Adipocyte (in vitro differentiated cells): ENCODE measurements around the gene ARGFX.

Experiments used
- DNase-seq: peaks from one replicate; pipeline ENCODE4 v3.0.0-alpha.2; 2015; ENCODE audit warnings: low read depth
- H3K27me3 ChIP-seq: replicated peaks from 2 replicates; pipeline ENCODE4 v1.7.0; 2013; ENCODE audit warnings: mild to moderate bottlenecking, low read length, moderate library complexity; ENCODE audit not compliant: control insufficient read depth, insufficient read depth
- H3K36me3 ChIP-seq: 2 replicates; pipeline ENCODE4 v1.7.0; 2013; ENCODE audit warnings: low read length, mild to moderate bottlenecking, moderate library complexity; ENCODE audit not compliant: control insufficient read depth, insufficient read depth, severe bottlenecking
- H3K4me1 ChIP-seq: 2 replicates; pipeline ENCODE4 v1.7.0; 2013; ENCODE audit warnings: mild to moderate bottlenecking, low read length, moderate library complexity; ENCODE audit not compliant: control insufficient read depth, insufficient read depth
- H3K4me3 ChIP-seq: 2 replicates; pipeline ENCODE4 v1.7.0; 2013; ENCODE audit warnings: mild to moderate bottlenecking, low read length, moderate library complexity
- H3K9ac ChIP-seq: 2 replicates; pipeline ENCODE4 v1.7.0; 2013; ENCODE audit warnings: mild to moderate bottlenecking, low read length, moderate library complexity
- H3K9me3 ChIP-seq: 2 replicates; pipeline ENCODE4 v1.7.0; 2013; ENCODE audit warnings: mild to moderate bottlenecking, low read length, moderate library complexity; ENCODE audit not compliant: control insufficient read depth

ARGFX gene

DNA sequence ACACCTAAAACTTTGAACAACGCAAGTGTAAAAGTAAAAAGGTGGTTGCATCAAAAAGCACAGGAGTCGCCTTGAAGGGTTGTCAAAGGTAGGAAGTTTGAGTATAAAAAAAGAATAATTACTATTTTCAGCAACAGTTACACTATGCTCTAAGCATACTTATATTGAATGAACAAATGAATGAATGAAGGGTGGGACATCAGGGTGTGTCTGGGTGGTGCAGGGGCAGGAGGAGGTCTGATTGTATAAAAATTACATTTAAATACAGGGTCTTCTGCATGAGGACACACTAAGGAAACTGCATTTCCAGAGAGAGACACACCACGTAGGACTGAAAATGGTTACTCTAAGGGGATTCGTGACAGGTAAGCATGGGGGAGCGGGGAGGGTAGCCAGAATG, at the start of gene ARGFX:
TSS of gene ARGFX (plus strand) at position 301 of the 400 bp plus-strand sequence. CDS start 2,765 bp downstream, outside the sequence.
- H3K4me3 ChIP-seq: no peak within 1 kb of the TSS
- no peak for DNase-seq

DNA sequence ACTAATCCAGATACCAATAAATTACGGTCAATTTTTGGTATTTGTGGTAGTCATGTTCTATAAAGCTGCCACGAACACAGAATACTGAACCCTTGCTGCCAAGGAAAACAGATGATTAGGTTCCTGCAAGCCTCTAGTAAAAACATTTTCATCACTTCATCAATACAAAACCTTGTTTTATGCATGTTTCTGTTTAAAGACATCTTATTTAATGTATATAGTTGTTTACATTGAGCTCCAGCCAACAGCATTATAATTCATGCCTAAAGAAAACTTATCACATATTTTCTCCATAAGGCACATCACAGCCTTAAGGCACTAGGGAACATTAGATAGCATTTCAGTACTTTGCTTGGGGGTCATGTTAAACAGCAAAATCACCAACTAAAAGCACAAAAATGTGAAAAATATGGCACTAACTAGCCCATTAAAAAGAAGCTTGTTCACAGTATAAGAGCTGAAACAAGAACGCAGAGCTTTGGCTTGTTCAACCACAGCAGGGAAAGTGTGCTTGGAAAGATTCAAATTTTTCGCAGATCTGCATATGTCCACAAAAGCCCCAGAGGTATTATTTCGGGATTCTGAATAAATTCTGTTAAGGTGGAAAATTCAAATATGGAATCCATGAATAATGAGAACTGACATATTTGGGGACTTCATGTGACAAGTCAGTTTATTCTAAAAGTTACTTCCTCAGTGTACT, 49.6 kb upstream of the ARGFX start:
- no peak overlapping the region for H3K4me3 ChIP-seq
- no peak overlapping the region for H3K9ac ChIP-seq
- DNase-seq: peak; percentile 7
- no peaks in the 10 kb centered on the region for H3K27me3 ChIP-seq
- H3K36me3 ChIP-seq: no peaks in the 10 kb centered on the region
- H3K9me3 ChIP-seq: peaks cover 11% of the 10 kb centered on the region
- no peaks in the 10 kb centered on the region for H3K4me1 ChIP-seq

More for the DNA sequence above, at the start of gene ARGFX:
- no peaks in the 10 kb centered on the region for H3K4me1 ChIP-seq
- no peak within 1 kb of the TSS for H3K9ac ChIP-seq
- H3K9me3 ChIP-seq: no peaks in the 10 kb centered on the region
- no peaks in the 10 kb centered on the region for H3K36me3 ChIP-seq
- no peaks in the 10 kb centered on the region for H3K27me3 ChIP-seq

DNA sequence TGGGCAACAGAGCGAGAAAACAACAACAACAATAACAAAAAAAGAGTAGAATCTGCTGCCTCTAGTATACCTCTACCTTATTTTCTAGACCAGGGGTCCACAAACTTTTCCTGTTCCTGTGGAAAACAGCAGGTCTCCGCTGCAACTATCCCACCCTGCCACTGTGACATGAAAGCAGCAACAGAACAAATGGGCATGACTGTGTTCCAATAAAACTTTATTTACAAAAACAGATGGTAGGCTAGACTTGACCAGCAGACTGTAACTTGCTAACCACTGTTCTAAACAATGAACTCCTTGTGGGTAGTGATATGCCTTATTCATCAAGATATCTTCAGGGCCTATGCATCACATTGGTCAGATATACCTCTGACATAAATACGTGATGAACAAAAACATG, 47.2 kb upstream of the ARGFX start:
- H3K36me3 ChIP-seq: no peaks in the 10 kb centered on the region
- no peak overlapping the region for H3K4me3 ChIP-seq
- no peaks in the 10 kb centered on the region for H3K4me1 ChIP-seq
- no peaks in the 10 kb centered on the region for H3K27me3 ChIP-seq
- no peak for DNase-seq
- H3K9ac ChIP-seq: no peak overlapping the region
- H3K9me3 ChIP-seq: peaks cover 10% of the 10 kb centered on the region

DNA sequence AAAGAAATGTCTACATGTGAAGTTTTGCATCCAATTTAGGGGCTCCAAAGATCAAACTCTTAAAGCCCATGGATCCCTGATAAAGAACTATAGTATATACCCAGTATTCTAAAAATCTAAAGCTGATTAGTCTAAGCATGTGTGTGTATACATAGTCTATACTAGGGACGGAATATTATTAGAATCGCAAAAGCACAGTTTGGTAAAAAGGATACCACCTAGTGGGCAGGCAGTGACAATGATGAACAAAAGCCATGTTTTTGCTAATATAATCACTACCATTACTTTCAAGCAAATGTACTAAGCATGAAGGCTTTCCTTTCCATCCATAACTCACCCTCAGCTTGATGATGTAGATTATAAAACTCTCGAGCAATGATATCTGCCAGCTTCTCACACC, 38.4 kb upstream of the ARGFX start:
- H3K36me3 ChIP-seq: no peaks in the 10 kb centered on the region
- H3K27me3 ChIP-seq: no peaks in the 10 kb centered on the region
- no peak overlapping the region for H3K9ac ChIP-seq
- H3K9me3 ChIP-seq: no peaks in the 10 kb centered on the region
- peak; percentile 45 for DNase-seq
- no peaks in the 10 kb centered on the region for H3K4me1 ChIP-seq
- no peak overlapping the region for H3K4me3 ChIP-seq

DNA sequence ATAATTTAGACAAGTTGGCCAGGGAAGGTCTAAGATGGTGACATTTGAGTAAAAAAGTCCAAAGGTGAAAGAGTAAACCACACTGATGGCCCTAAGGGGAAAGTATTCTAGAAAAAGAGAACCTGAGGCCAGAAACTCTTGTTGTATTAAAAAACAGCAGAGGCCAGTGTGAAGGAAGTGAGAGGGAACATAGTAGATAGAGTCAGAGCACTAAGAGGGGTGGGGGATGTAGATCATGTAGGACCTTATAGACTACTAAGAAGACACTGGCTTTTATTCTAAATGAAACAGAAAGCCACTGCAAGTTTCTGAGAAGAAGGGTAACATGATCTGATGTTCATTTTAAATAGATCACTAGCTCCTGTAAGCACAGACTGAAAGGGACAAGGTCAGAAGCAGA, 36.5 kb upstream of the ARGFX start:
- H3K4me1 ChIP-seq: no peaks in the 10 kb centered on the region
- H3K9me3 ChIP-seq: no peaks in the 10 kb centered on the region
- H3K36me3 ChIP-seq: no peaks in the 10 kb centered on the region
- no peak overlapping the region for H3K9ac ChIP-seq
- DNase-seq: no peak
- no peaks in the 10 kb centered on the region for H3K27me3 ChIP-seq
- H3K4me3 ChIP-seq: no peak overlapping the region

DNA sequence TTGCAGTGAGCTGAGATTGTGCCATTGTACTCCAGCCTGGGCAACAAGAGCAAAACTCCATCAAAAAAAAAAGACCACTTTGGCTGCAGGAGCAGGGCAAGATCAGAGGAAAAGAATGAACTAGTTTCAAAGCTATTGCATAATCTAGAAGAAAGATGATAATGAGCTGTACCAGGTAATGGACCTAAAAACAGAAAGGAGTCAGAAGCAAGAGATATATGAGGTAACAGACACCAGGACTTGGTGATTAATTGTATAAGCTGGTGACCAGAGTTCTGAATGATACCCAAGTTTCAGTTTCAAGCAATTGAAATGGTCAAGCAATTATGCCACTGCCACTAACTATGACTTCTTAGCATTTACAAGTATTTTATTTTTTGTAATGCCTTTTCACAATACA, 24.8 kb upstream of the ARGFX start:
- Histone ChIP-seq H3K36me3 (no peaks in the 10 kb centered on the region), H3K9ac (no peak overlapping the region), H3K4me1 (peaks cover 10% of the 10 kb centered on the region), H3K9me3 (no peaks in the 10 kb centered on the region), H3K4me3 (no peak overlapping the region), H3K27me3 (no peaks in the 10 kb centered on the region)
- no peak for DNase-seq

DNA sequence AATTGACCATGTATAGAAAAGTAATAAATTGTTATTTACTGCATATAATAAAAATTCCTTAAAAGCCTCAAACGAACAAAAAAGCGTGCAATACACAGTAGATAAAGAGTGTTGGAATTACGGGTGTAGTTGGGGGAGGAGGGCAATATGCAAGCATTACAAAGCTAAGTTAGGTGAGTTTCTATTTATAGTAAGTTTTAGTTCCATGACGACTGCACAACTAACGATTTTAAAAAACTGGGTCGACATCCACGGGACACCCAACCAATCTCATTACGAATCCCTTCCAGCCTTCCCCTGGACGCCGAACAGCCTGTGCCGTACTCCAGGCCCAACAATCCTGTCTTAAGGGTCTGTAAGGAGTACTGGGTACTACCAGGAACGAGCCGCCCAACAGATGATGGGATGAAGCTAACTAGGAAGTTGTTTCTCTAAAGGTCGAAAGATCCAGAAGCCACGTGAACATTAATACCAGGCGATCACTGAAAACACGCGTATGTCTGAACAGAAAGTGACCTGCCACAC, 22.6 kb upstream of the ARGFX start:
- H3K9me3 ChIP-seq: no peaks in the 10 kb centered on the region
- DNase-seq: peak; percentile 23
- peaks cover 10% of the 10 kb centered on the region for H3K4me1 ChIP-seq
- H3K36me3 ChIP-seq: no peaks in the 10 kb centered on the region
- H3K9ac ChIP-seq: peak overlapping the region; percentile 92
- no peaks in the 10 kb centered on the region for H3K27me3 ChIP-seq
- H3K4me3 ChIP-seq: peak overlapping the region; percentile 95

DNA sequence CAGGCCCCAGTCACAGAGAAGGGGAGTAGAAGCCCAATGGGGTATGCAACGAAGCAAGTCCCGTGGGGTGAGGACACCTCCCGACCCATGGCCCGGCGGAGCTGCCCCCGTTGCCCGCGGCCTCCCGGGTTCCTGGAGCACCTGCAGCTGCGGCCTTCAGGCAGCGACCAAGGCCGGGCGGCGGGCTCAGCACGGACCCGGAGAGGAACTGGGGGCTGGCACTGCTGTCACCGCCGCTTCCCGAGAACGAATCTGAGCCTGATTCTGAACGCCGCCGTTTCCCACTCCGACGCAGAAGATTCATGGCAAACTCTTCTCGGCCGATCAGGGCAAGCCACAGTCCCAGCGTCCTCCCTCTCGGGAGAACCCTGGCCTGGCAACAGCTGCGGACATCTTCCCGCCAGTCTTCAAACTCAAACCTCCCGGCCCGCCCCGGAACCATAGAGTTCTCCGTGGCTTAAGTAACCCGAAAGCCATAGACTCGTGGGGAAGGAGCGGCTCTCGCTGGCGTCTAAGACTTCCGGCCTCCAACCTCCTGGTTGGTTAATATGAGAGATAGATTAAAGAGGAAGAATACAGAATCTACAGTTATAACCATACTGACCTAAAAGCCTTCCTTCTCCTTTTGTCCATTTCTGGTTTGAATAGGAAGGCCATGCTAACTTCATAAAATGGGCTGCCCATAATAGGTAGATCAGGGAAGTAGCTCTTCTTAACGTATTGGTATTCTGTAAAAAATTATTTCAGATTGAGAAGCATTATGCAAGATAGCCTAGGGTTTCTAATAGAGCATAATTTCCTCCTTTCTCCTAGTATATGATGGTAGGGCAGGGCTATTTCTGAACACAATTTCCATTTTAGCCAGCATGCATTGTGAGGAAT, 21.9 kb upstream of the ARGFX start, which contains the start of gene POLQ:
TSS of gene POLQ (minus strand) at position 415 of the 882 bp plus-strand sequence. CDS start at position 304, 111 bp downstream.
- no peaks in the 10 kb centered on the region for H3K9me3 ChIP-seq
- H3K36me3 ChIP-seq: no peaks in the 10 kb centered on the region
- DNase-seq: peak; percentile 97

DNA sequence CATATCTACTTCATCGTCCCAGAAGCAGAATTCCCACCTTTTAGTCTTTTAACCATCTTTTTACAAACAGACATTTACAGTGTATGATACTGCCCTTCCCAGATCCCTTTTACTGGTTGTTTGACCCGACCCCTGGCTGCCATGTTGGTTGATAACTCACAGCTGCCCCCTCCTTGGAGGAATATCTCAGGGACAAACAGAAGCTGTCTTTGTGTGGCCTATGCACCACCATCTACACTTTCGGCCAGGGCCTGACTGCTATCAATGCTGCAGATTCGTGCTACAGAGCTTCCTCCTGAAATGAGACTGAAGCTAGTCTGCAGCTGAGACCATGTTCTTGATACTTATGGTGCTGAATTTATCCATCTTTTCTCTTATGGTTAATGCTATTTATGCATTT, 15.4 kb upstream of the ARGFX start:
- Histone ChIP-seq H3K9ac (no peak overlapping the region), H3K9me3 (no peaks in the 10 kb centered on the region), H3K36me3 (no peaks in the 10 kb centered on the region), H3K4me3 (no peak overlapping the region), H3K4me1 (no peaks in the 10 kb centered on the region), H3K27me3 (no peaks in the 10 kb centered on the region)
- no peak for DNase-seq

More for the DNA sequence above, 21.9 kb upstream of the ARGFX start, which contains the start of gene POLQ:
- H3K4me3 ChIP-seq: peak within 1 kb of the TSS; percentile 95
- peak within 1 kb of the TSS; percentile 92 for H3K9ac ChIP-seq
- H3K27me3 ChIP-seq: no peaks in the 10 kb centered on the region
- peaks cover 10% of the 10 kb centered on the region for H3K4me1 ChIP-seq

DNA sequence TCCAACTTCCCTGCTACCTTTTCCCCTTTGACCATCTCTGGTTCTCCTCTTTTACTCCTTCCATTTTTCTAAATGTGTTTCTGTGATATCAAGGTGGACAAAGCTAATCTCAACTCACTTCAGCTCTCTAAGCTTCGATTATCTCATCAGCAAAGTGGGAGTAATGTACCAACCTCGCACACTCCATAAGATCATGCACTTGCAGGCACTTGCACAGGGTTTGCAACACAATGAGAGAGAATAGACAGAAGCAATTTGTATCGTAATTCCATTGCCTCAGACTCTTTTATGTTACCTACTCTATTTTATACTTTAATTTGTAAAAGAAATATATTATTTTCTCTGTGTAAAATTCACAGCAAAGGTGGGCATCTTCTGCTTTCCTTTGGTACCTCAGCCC, 15.0 kb upstream of the ARGFX start:
- DNase-seq: no peak
- Histone ChIP-seq H3K4me1 (no peaks in the 10 kb centered on the region), H3K4me3 (no peak overlapping the region), H3K27me3 (no peaks in the 10 kb centered on the region), H3K36me3 (no peaks in the 10 kb centered on the region), H3K9me3 (no peaks in the 10 kb centered on the region), H3K9ac (no peak overlapping the region)

DNA sequence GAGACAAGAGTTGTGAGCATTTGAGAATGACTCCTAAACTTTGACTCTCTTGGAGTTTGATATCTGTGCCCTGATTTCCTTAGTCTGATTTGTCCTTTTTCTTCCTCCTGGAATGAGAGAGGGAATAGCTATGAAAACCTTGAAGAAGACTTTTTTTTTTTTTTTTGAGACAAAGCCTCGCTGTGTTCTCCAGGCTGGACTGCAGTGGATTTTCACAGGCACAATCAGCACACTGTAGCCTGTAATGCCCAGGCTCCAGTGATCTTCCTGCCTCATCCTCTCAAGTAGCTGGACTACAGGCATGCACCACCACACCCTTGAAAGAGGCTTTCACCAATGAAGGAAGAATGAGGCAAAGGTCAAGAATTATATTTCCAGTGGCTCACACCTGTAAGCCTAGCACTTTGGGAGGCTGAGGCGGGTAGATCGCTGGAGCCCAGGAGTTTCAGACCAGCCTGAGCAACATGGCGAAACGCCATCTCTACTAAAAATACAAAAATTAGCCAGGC, 10.3 kb upstream of the ARGFX start:
- Histone ChIP-seq H3K9me3 (no peaks in the 10 kb centered on the region), H3K9ac (no peak overlapping the region), H3K36me3 (no peaks in the 10 kb centered on the region), H3K4me1 (no peaks in the 10 kb centered on the region), H3K4me3 (no peak overlapping the region), H3K27me3 (no peaks in the 10 kb centered on the region)
- DNase-seq: no peak
